Fibroblast of peridontal ligament (primary cell): ENCODE data around the gene CA6.
"Not testable (repeated sequence)": the region's sequence is repeated elsewhere in the genome, so short reads cannot be mapped to it uniquely, and the experiment has no call there.

Experiments
- DNase-seq: peaks from one replicate; pipeline ENCODE4 v3.0.0-alpha.2; 2010; ENCODE audit errors: extremely low read depth

CA6 gene

GRCh38 chr1:9004700-9005394 is 59.2 kb downstream of the CA6 start:
- DNase-seq = peak; percentile 87

DNA sequence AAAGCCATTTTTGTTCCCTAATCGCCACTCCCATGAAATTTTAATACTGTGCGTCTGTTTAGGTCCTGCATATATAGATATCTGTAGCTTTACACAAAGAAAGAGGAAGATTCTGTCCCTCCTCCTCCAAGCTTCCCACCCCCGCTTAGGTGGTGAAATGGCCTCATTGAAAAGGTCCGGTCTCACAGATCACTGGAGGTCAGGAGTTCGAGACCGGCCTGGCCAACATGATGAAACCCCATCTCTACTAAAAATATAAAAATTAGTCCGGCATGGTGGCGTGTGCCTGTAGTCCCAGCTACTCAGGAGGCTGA is 59.7 kb downstream of the CA6 start:
- DNase-seq = no peak

- no peak for DNase-seq
Measured at GRCh38 chr1:9006956-9007615, 61.4 kb downstream of the CA6 start.

DNA sequence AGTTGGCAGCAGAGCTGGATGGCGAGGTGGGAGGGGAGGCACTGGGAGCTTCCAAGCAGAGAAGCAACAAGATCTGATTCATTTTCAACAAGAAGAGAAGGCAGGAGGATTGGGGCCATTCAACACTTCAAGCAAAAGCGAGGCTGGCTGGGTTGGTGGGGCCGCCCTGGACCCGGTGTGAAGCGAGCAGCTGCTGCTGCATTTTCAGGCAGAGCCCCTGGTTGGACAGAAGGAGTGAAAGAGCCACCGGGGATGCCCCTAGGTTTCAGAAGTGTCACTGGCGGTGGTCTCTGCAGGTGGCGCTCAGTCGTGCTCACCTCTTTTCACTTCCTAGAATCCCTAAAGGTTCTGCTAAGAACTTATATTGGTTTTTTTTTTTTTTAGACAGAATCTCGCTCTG is 62.6 kb downstream of the CA6 start:
- no peak for DNase-seq

GRCh38 chr1:9009438-9010370 is 64.0 kb downstream of the CA6 start:
- no peak for DNase-seq

DNA sequence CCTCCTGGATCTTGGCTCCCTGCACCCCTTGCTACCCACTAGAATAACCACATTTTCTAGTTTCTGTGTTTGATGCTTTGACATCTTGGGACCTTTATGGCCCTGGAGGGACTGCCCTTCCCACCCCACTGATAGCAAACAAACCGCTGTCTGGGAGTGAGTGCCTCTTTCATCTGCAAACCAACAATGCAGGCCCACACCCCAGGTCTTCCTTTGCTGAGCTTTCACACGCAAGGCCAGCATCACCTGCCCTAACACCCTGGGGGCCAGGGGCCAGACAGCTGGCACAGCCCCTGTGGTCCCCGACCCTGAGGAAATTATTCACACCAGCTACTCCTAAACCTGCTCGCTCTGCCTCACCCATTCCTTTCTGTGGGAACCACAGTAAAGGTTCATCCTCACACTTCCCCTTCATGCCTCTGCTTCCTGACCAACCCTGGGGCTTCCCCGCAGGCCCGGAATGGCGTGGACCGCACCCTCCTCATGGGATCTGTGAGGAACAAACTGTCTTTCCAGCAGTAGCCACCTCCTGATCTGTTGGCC is 65.2 kb downstream of the CA6 start:
- DNase-seq = no peak

DNA sequence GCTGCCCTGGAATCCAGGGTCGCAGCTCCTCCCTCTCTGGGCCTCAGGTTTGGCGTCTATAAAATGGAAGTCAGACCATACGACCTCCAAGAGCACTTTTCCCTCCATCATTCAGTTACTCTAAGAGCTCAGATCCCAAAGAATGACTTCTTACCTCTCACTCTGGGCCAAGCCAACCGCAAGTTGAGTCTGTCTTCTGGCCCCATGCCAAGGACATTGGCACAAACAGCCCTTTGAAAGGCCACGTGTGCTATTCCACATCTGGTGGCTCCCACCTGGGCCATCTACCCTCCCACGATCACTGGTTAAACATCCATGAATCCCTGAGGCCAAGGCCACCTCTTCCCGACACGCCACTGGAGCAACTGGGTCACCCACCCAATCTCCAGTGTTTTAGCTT is 68.2 kb downstream of the CA6 start:
- no peak for DNase-seq

GRCh38 chr1:9014475-9015375 is 69.1 kb downstream of the CA6 start:
- no peak for DNase-seq

DNA sequence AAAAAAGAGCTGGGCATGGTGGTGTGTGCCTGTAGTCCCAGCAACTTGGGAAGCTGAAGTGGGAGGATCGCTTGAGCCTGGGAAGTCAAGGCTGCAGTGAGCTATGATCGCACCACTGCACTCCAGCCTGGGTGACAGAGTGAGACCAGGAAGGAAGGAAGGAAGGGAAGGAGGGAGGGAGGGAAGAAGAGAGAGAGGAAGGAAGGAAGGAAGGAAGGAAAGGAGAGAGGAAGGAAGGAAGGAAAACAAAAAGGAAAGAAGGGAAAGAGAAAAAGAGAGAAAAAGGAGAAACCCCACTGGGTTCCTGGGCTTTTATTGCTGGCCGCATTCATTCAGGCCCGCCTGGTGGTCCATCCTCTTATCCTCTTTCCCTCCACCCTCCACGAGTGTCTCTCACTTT is 70.8 kb downstream of the CA6 start:
- no peak for DNase-seq

- no peak for DNase-seq
Measured at GRCh38 chr1:9018333-9018732, 72.7 kb downstream of the CA6 start.

- peak; percentile 21 for DNase-seq
Measured at GRCh38 chr1:9019896-9020295, 74.2 kb downstream of the CA6 start.

DNA sequence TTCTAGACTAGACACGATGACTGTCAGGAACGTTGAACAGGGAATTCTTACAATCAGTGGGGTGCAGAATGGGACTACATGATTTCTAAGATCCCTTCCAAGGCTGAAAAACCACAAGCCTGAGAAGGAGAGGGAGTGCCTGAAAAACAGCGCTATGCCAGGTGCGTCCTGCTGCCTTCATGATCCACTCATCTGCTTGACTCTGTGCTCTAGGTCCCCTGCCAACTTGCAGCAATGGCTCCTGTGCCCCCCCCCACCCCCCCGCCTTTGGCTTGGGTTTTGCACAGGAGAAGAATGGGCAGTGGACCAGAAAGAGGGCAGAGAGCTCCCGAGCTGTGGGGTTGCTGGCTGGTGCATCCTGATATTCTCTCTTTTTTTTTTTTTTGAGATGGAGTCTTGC is 74.6 kb downstream of the CA6 start:
- DNase-seq = peak; percentile 11

- not testable (repeated sequence) for DNase-seq
Measured at GRCh38 chr1:9022026-9022738, 76.5 kb downstream of the CA6 start.

DNA sequence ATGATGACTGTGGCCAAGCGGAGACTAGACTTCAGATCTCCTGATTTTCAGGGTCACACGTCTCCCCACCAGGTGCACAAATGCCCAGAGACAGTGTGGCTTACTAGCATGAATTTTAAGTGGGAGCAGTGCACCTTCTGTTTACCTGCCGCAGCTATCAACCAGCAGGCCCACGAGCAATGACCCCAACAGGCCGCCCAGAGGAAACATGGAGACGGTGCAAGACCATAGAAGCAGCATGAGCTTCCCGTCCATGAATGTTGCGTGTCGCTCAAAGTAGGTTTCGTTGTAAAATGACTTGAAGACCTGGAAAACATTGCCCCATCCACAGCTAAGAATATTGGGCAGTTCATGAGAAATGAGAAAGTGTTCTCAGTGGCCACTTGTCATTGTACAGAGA is 77.1 kb downstream of the CA6 start:
- DNase-seq = no peak
